ENCODE measurements around the gene SMAD9.

Gene SMAD9

DNA sequence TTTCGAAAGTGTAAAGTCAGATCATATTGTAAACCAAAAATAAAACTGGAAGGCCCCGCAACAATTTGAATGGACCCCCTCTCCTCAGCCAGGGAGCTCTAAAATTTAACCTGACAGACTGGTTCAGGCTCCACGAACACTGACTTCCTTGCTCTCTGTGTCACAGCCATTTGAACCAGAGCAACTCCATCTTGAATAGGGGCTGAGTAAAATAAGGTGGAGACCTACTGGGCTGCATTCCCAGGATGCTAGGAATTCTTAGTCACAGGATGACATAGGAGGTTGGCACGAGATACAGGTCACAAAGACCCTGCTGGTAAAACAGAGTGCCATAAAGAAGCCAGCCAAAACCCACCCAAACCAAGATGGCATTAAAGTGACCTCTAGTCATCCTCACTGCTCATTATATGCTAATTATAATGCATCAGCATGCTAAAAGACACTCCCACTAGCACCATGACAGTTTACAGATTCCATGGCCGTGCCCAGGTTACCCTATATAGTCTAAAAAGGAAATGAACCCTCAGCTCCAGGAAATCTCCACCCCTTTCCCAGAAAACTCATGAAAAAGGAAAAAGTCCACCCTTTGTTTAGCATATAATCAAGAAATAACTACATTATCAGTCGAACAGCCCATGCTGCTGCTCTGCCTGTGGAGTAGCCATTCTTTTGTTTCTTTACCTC lies 57.9 kb downstream of the SMAD9 start:
- no peak overlapping the region for H3K4me3 ChIP-seq (ENCODE audit: low read depth, low read length)
- DNase-seq (ENCODE audit: low read depth), result no peak

DNA sequence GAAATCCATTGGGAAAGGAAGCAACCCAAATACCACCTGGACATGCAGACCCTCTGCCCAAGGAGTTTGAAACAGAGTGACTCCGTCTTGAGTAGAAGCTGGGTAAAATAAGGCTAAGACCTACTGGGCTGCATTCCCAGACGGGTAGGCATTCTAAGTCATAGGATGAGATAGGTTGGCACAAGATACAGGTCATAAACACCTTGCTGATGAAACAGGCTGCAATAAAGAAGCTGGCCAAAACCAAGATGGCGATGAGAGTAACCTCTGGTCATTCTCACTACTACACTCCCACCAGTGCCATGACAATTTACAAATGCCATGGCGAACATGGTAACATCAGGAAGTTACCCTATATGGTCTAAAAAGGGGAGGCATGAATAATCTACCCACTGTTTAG lies 60.8 kb downstream of the SMAD9 start:
- in situ Hi-C loops (cut with HindIII; ENCODE audit: low sequenced_read_pairs), result loop anchor here (10.0 kb wide), 1 partner anchor 126 kb away; no protein-coding TSS in a partner anchor
- no peak for DNase-seq (ENCODE audit: low read depth)
- H3K4me3 ChIP-seq (ENCODE audit: low read depth, low read length), result no peak overlapping the region
- TF ChIP-seq, protein P1, sequence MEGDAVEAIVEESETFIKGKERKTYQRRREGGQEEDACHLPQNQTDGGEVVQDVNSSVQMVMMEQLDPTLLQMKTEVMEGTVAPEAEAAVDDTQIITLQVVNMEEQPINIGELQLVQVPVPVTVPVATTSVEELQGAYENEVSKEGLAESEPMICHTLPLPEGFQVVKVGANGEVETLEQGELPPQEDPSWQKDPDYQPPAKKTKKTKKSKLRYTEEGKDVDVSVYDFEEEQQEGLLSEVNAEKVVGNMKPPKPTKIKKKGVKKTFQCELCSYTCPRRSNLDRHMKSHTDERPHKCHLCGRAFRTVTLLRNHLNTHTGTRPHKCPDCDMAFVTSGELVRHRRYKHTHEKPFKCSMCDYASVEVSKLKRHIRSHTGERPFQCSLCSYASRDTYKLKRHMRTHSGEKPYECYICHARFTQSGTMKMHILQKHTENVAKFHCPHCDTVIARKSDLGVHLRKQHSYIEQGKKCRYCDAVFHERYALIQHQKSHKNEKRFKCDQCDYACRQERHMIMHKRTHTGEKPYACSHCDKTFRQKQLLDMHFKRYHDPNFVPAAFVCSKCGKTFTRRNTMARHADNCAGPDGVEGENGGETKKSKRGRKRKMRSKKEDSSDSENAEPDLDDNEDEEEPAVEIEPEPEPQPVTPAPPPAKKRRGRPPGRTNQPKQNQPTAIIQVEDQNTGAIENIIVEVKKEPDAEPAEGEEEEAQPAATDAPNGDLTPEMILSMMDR (IDR thresholded peaks at IDR 0.05; ENCODE audit: low read depth, low read length, missing control alignments), result no peak

More for the DNA sequence above, 57.9 kb downstream of the SMAD9 start:
- TF ChIP-seq, protein P1 (IDR thresholded peaks at IDR 0.05; ENCODE audit: low read depth, low read length, missing control alignments), result no peak
- in situ Hi-C loops (cut with HindIII; ENCODE audit: low sequenced_read_pairs), result no loop called here

DNA sequence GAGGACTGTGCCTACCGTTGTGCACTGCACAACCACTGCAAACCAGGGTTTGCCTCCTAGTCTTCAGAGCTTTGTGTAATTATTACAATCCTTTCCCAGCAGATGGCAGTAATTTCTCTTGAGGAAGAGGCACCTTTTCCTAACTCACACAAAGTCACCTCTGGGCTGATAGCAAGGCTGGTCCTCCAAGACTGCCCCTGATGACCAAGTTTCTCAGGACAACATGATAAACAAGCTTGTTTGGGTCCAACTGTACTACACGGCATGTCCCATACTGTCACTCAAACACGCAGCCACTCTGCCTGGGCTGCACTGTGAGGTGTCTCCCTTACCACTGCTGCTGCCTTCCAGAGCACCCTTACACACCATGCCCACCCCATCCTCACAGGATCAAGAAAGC lies 61.7 kb downstream of the SMAD9 start:
- TF ChIP-seq, protein P1 (IDR thresholded peaks at IDR 0.05; ENCODE audit: low read depth, low read length, missing control alignments), result peak; percentile 60
- peak; percentile 40 for DNase-seq (ENCODE audit: low read depth)
- H3K4me3 ChIP-seq (ENCODE audit: low read depth, low read length), result no peak overlapping the region
- in situ Hi-C loops (cut with HindIII; ENCODE audit: low sequenced_read_pairs), result loop anchor here (10.0 kb wide), 1 partner anchor 127 kb away; no protein-coding TSS in a partner anchor

DNA sequence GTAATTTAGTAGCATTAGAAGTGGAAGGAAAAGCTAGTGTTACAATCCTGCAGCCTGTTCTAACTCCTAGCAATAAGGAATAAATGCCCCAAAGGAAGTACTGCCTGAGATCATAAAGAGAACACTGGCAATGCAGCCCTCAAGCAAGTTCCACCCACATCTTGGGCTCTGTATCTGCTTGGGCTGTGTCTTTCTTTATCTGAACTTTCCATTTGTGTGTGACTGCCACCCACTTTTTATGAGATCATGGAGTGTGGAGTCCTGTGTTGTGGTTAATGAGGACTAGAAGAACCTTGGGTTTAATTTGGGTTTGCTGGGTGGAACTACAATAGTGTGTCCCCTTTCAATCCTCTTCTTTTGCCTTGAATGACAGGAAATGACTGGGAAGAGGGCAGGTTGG lies 62.8 kb downstream of the SMAD9 start:
- in situ Hi-C loops (cut with HindIII; ENCODE audit: low sequenced_read_pairs), result loop anchor here (10.0 kb wide), 1 partner anchor 128 kb away; no protein-coding TSS in a partner anchor
- no peak overlapping the region for H3K4me3 ChIP-seq (ENCODE audit: low read depth, low read length)
- TF ChIP-seq, protein P1 (IDR thresholded peaks at IDR 0.05; ENCODE audit: low read depth, low read length, missing control alignments), result no peak
- DNase-seq (ENCODE audit: low read depth), result no peak

DNA sequence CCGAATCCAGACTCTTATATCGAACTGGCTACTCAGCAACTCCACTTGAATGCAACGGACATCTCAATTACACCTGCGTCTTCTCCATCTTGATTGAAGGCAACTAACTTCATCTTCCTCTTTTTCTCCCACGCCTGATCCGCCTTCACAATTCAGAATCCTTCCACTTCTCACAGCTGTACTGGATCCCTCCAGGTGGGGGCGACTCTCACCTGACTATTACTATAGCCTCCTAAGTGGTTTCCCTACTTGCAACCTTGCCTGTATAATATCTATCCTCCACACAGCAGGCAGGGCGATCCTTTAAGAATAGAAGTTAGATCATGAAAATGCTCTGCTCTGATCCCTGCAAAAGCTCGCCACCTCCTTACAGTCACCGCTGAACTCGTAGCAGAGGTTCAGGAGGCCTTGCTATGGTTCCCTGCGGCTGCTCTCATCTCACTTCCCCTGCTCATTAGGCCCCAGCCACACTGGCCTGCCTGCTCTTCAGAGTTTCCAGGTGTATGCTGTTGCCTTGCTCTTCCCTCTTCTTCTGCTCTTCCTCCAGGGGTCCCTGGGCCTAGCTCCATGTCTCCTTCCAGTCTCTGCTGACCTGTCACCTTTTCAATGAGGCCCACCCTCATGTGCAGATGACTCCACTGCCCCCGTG lies 69.1 kb downstream of the SMAD9 start:
- no peak overlapping the region for H3K4me3 ChIP-seq (ENCODE audit: low read depth, low read length)
- in situ Hi-C loops (cut with HindIII; ENCODE audit: low sequenced_read_pairs), result loop anchor here (10.0 kb wide), 1 partner anchor 134 kb away; no protein-coding TSS in a partner anchor
- TF ChIP-seq, protein P1 (IDR thresholded peaks at IDR 0.05; ENCODE audit: low read depth, low read length, missing control alignments), result peak; percentile 31
- DNase-seq (ENCODE audit: low read depth), result no peak

DNA sequence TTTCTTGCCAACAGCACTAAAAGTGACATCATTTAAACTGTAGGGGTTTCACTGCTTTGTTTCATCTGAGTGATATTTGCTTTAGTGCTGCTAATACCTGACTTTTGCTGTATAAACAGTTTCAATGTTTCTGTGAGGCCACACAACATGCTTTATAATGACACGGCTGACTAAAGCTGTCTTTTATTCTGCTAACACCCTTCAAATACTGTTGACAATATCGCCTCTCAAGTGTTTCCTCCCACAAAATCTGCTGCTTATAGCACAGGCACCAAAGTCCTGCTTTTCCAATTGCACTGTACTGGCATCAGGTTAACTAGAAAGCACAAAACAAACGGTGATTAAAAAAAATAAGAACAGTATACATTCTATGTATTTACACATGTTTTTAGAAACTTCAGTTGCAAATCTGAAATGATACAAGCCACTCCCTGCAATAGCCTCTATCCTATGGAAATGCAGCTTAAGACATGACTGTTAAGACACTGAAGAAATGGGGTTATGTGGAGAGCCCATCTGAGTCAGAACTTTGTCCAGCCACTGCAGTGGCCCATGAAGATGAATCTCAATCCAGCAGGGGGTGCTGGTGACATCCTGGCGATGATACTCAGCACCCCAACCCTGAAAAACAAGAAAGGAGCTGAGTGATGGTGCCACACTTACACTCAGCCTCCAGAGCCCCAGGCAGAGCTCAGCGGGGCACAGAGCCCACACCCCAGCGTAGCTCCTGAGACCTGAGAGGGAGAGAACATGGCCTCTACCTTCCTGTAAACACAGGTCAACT lies 71.6 kb downstream of the SMAD9 start:
- TF ChIP-seq, protein P1 (IDR thresholded peaks at IDR 0.05; ENCODE audit: low read depth, low read length, missing control alignments), result peak; percentile 2
- no peak for DNase-seq (ENCODE audit: low read depth)
- in situ Hi-C loops (cut with HindIII; ENCODE audit: low sequenced_read_pairs), result no loop called here
- H3K4me3 ChIP-seq (ENCODE audit: low read depth, low read length), result no peak overlapping the region

Measured in astrocyte of the cerebellum (primary cell).